ENCODE measurements around the gene FUT8.
A peak's percentile ranks its signal among the peaks of the same experiment; 100 is the strongest.

Gene FUT8

DNA sequence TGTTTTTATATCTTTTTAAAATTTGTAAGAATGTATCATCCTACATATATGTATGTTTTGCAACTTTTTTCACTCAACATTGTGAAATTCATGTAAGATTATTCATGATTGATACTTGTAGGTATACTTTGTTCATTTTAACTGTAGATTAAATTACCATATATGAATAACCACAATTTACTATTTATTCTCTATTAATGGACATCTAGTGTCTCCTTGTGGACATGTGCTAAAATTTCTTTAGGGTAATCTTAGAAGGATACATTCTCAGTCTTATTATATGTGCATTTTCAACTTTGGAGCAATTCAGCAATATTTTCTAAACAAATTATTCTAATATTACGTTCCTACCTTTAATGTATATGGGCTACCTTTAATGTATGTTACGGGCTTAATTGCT, 192.4 kb downstream of the FUT8 start:
- ATAC-seq: 0 out of 3 replicates have a peak, but pooled peaks have one; percentile 31
- TF ChIP-seq RARB (CRISPR knock-in tag; IDR thresholded peaks at IDR 0.05) (no peak), PPARA (CRISPR knock-in tag; IDR thresholded peaks at IDR 0.05; ENCODE audit: borderline replicate concordance) (no peak), ISL1 (CRISPR knock-in tag; IDR thresholded peaks at IDR 0.05) (no peak), ZFP3 (CRISPR knock-in tag; IDR thresholded peaks at IDR 0.05) (no peak), TCF4 (CRISPR knock-in tag; IDR thresholded peaks at IDR 0.05; ENCODE audit: borderline replicate concordance) (no peak), ESRRG (CRISPR knock-in tag; IDR thresholded peaks at IDR 0.05) (no peak), ZNF8 (CRISPR knock-in tag; IDR thresholded peaks at IDR 0.05) (no peak)

DNA sequence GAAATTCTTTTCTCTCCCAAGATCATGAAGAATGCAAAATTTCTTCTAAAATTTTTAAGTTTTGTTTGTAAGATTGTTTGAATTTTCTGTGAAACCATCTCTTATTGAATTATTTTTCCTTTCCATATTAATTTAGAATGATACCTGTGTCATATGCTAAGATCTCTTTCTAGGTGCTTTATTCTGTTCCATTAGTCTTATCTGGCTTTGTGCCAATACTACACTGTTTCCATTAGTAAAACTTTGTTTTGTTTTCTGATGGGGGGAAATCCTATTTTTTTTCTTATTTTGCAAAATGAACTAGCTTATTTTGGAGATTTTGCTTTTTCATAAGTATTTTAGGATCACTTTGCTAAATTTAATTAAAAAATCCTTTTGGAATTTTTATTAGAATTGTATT, 193.9 kb downstream of the FUT8 start:
- TF ChIP-seq ESRRG (CRISPR knock-in tag; IDR thresholded peaks at IDR 0.05): no peak
- no peak for TF ChIP-seq ZNF70 (CRISPR knock-in tag; IDR thresholded peaks at IDR 0.05)
- no peak for TF ChIP-seq ZFP30 (CRISPR knock-in tag; IDR thresholded peaks at IDR 0.05)
- no peak for TF ChIP-seq TOX (CRISPR knock-in tag; IDR thresholded peaks at IDR 0.05; ENCODE audit: borderline replicate concordance)
- TF ChIP-seq OSR1 (CRISPR knock-in tag; IDR thresholded peaks at IDR 0.05): no peak
- TF ChIP-seq, protein P1, sequence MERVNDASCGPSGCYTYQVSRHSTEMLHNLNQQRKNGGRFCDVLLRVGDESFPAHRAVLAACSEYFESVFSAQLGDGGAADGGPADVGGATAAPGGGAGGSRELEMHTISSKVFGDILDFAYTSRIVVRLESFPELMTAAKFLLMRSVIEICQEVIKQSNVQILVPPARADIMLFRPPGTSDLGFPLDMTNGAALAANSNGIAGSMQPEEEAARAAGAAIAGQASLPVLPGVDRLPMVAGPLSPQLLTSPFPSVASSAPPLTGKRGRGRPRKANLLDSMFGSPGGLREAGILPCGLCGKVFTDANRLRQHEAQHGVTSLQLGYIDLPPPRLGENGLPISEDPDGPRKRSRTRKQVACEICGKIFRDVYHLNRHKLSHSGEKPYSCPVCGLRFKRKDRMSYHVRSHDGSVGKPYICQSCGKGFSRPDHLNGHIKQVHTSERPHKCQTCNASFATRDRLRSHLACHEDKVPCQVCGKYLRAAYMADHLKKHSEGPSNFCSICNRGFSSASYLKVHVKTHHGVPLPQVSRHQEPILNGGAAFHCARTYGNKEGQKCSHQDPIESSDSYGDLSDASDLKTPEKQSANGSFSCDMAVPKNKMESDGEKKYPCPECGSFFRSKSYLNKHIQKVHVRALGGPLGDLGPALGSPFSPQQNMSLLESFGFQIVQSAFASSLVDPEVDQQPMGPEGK (CRISPR knock-in tag; IDR thresholded peaks at IDR 0.05; ENCODE audit: borderline replicate concordance): no peak
- no peak for TF ChIP-seq ZNF8 (CRISPR knock-in tag; IDR thresholded peaks at IDR 0.05)
- TF ChIP-seq, protein P2, sequence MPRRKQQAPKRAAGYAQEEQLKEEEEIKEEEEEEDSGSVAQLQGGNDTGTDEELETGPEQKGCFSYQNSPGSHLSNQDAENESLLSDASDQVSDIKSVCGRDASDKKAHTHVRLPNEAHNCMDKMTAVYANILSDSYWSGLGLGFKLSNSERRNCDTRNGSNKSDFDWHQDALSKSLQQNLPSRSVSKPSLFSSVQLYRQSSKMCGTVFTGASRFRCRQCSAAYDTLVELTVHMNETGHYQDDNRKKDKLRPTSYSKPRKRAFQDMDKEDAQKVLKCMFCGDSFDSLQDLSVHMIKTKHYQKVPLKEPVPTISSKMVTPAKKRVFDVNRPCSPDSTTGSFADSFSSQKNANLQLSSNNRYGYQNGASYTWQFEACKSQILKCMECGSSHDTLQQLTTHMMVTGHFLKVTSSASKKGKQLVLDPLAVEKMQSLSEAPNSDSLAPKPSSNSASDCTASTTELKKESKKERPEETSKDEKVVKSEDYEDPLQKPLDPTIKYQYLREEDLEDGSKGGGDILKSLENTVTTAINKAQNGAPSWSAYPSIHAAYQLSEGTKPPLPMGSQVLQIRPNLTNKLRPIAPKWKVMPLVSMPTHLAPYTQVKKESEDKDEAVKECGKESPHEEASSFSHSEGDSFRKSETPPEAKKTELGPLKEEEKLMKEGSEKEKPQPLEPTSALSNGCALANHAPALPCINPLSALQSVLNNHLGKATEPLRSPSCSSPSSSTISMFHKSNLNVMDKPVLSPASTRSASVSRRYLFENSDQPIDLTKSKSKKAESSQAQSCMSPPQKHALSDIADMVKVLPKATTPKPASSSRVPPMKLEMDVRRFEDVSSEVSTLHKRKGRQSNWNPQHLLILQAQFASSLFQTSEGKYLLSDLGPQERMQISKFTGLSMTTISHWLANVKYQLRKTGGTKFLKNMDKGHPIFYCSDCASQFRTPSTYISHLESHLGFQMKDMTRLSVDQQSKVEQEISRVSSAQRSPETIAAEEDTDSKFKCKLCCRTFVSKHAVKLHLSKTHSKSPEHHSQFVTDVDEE (CRISPR knock-in tag; IDR thresholded peaks at IDR 0.05): no peak
- no peak for TF ChIP-seq BACH2 (CRISPR knock-in tag; IDR thresholded peaks at IDR 0.05; ENCODE audit: borderline replicate concordance)
- TF ChIP-seq PPARA (CRISPR knock-in tag; IDR thresholded peaks at IDR 0.05; ENCODE audit: borderline replicate concordance): no peak
- TF ChIP-seq, protein P3, sequence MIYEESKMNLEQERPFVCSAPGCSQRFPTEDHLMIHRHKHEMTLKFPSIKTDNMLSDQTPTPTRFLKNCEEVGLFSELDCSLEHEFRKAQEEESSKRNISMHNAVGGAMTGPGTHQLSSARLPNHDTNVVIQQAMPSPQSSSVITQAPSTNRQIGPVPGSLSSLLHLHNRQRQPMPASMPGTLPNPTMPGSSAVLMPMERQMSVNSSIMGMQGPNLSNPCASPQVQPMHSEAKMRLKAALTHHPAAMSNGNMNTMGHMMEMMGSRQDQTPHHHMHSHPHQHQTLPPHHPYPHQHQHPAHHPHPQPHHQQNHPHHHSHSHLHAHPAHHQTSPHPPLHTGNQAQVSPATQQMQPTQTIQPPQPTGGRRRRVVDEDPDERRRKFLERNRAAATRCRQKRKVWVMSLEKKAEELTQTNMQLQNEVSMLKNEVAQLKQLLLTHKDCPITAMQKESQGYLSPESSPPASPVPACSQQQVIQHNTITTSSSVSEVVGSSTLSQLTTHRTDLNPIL (CRISPR knock-in tag; IDR thresholded peaks at IDR 0.05; ENCODE audit: low read depth): no peak
- TF ChIP-seq, protein P4, sequence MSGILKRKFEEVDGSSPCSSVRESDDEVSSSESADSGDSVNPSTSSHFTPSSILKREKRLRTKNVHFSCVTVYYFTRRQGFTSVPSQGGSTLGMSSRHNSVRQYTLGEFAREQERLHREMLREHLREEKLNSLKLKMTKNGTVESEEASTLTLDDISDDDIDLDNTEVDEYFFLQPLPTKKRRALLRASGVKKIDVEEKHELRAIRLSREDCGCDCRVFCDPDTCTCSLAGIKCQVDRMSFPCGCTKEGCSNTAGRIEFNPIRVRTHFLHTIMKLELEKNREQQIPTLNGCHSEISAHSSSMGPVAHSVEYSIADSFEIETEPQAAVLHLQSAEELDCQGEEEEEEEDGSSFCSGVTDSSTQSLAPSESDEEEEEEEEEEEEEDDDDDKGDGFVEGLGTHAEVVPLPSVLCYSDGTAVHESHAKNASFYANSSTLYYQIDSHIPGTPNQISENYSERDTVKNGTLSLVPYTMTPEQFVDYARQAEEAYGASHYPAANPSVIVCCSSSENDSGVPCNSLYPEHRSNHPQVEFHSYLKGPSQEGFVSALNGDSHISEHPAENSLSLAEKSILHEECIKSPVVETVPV (CRISPR knock-in tag; IDR thresholded peaks at IDR 0.05): no peak
- no peak for TF ChIP-seq CSDC2 (CRISPR knock-in tag; IDR thresholded peaks at IDR 0.05)
- TF ChIP-seq ISL1 (CRISPR knock-in tag; IDR thresholded peaks at IDR 0.05): no peak
- TF ChIP-seq SNAI2 (CRISPR knock-in tag; IDR thresholded peaks at IDR 0.05): no peak
- no peak for TF ChIP-seq ZFP3 (CRISPR knock-in tag; IDR thresholded peaks at IDR 0.05)
- TF ChIP-seq GLIS3 (CRISPR knock-in tag; IDR thresholded peaks at IDR 0.05): no peak
- TF ChIP-seq ZNF565 (CRISPR knock-in tag; conservative IDR thresholded peaks at IDR 0.05; ENCODE audit: low read depth): no peak
- TF ChIP-seq RARB (CRISPR knock-in tag; IDR thresholded peaks at IDR 0.05): no peak
- no peak for ATAC-seq

DNA sequence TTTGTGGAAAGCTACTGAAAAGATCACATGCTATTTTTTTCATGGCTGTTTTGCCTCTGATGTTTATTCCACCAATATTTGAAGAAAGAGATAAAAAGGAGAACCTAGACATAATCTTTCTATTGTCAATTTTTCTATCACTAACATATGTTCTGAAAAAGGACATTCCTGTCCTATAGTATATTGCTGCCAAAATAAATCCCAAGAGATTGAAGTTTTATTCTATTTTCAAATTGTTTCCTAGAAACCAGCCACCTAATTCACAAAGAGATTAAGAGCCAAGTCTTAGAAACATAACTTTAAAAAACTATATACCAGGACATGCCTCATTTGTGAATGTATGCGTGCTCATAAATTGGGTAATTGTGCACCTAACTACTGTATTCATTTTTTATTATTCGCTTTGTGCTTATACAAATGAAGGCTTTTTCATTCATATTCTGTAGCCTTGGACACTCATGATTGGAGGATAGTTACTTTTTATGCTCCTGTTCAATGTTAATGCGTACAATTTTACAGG, 200.7 kb downstream of the FUT8 start:
- no peak for ATAC-seq
- TF ChIP-seq ARNTL (CRISPR knock-in tag; IDR thresholded peaks at IDR 0.05; ENCODE audit: borderline replicate concordance, low read depth): no peak
- TF ChIP-seq PPARA (CRISPR knock-in tag; IDR thresholded peaks at IDR 0.05; ENCODE audit: borderline replicate concordance): no peak
- no peak for TF ChIP-seq ZC3H10 (CRISPR knock-in tag; IDR thresholded peaks at IDR 0.05)
- TF ChIP-seq TOX (CRISPR knock-in tag; IDR thresholded peaks at IDR 0.05; ENCODE audit: borderline replicate concordance): no peak
- TF ChIP-seq ISL1 (CRISPR knock-in tag; IDR thresholded peaks at IDR 0.05): no peak
- TF ChIP-seq SNAI2 (CRISPR knock-in tag; IDR thresholded peaks at IDR 0.05): no peak

DNA sequence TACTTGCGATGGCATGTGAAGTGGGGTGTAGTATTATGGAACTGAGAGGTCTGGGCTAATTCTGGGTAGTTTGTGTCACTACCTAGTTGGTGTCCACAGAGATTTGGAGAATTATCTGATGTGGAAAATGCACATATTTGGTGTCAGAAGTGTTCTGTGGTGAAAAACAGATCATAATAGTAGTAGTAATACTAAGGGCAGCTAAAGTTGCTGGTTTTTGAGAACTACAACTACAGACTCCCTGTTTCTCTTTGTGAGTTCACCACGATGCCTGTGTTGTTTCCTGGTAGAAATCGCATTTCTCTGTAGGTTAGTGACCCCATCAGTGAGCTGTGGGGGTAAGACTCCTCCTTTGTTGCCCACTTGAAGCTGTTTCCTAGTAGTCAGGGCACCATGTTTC, 206.5 kb downstream of the FUT8 start:
- no peak for ATAC-seq
- TF ChIP-seq RARB (CRISPR knock-in tag; IDR thresholded peaks at IDR 0.05): no peak
- TF ChIP-seq TCF4 (CRISPR knock-in tag; IDR thresholded peaks at IDR 0.05; ENCODE audit: borderline replicate concordance): no peak
- TF ChIP-seq ARNTL (CRISPR knock-in tag; IDR thresholded peaks at IDR 0.05; ENCODE audit: borderline replicate concordance, low read depth): no peak
- TF ChIP-seq, protein P1 (CRISPR knock-in tag; IDR thresholded peaks at IDR 0.05; ENCODE audit: borderline replicate concordance): no peak
- TF ChIP-seq, protein P5, sequence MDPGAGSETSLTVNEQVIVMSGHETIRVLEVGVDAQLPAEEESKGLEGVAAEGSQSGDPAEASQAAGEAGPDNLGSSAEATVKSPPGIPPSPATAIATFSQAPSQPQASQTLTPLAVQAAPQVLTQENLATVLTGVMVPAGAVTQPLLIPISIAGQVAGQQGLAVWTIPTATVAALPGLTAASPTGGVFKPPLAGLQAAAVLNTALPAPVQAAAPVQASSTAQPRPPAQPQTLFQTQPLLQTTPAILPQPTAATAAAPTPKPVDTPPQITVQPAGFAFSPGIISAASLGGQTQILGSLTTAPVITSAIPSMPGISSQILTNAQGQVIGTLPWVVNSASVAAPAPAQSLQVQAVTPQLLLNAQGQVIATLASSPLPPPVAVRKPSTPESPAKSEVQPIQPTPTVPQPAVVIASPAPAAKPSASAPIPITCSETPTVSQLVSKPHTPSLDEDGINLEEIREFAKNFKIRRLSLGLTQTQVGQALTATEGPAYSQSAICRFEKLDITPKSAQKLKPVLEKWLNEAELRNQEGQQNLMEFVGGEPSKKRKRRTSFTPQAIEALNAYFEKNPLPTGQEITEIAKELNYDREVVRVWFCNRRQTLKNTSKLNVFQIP (CRISPR knock-in tag; IDR thresholded peaks at IDR 0.05; ENCODE audit: borderline replicate concordance, low read depth): no peak
- no peak for TF ChIP-seq BACH2 (CRISPR knock-in tag; IDR thresholded peaks at IDR 0.05; ENCODE audit: borderline replicate concordance)
- no peak for TF ChIP-seq PPARA (CRISPR knock-in tag; IDR thresholded peaks at IDR 0.05; ENCODE audit: borderline replicate concordance)
- no peak for TF ChIP-seq ZNF70 (CRISPR knock-in tag; IDR thresholded peaks at IDR 0.05)
- no peak for TF ChIP-seq ZC3H10 (CRISPR knock-in tag; IDR thresholded peaks at IDR 0.05)
